Hepatocyte (in vitro differentiated cells): ENCODE data around the gene OR4D11. TPM values are rescaled to one million over a fixed set of nuclear protein-coding genes. Genes with fewer than 3 reads are reported as not detected.
"Not testable (repeated sequence)": the region's sequence is repeated elsewhere in the genome, so short reads cannot be mapped to it uniquely, and the experiment has no call there.

Experiments
- DNase-seq: peaks from one replicate; pipeline ENCODE4 v3.0.0-alpha.2; 2016; ENCODE audit warnings: low spot score
- H2AFZ ChIP-seq: fragments of 200-600 bp; sonication (generic); 2 replicates; pipeline ENCODE4 v1.6.0; 2016; ENCODE audit warnings: antibody characterized with exemption, mild to moderate bottlenecking
- H3K27ac ChIP-seq: fragments of 200-600 bp; sonication (generic); 2 replicates; pipeline ENCODE4 v1.5.1; 2016; ENCODE audit warnings: mild to moderate bottlenecking
- H3K27me3 ChIP-seq: fragments of 200-600 bp; sonication (generic); 2 replicates; pipeline ENCODE4 v1.6.1; 2016
- H3K36me3 ChIP-seq: fragments of 200-600 bp; sonication (generic); replicated peaks from 2 replicates; pipeline ENCODE4 v1.5.1; 2016; ENCODE audit warnings: low read depth; ENCODE audit not compliant: insufficient read depth
- H3K4me1 ChIP-seq: fragments of 200-600 bp; sonication (generic); 2 replicates; pipeline ENCODE4 v1.5.1; 2016; ENCODE audit warnings: mild to moderate bottlenecking, moderate library complexity; ENCODE audit not compliant: insufficient read depth
- H3K4me2 ChIP-seq: fragments of 200-600 bp; sonication (generic); 2 replicates; pipeline ENCODE4 v1.6.0; 2016
- H3K4me3 ChIP-seq: fragments of 200-600 bp; sonication (generic); 2 replicates; pipeline ENCODE4 v1.5.1; 2016; ENCODE audit warnings: mild to moderate bottlenecking
- H3K79me2 ChIP-seq: fragments of 200-600 bp; sonication (generic); 2 replicates; pipeline ENCODE4 v1.6.0; 2017; ENCODE audit warnings: mild to moderate bottlenecking
- H3K9me2 ChIP-seq: fragments of 200-600 bp; sonication (generic); replicated peaks from 2 replicates; pipeline ENCODE4 v1.6.0; 2017; ENCODE audit warnings: mild to moderate bottlenecking; ENCODE audit not compliant: insufficient read depth
- H3K9me3 ChIP-seq: fragments of 200-600 bp; sonication (generic); 2 replicates; pipeline ENCODE4 v1.5.1; 2016; ENCODE audit warnings: low read depth, mild to moderate bottlenecking
- H4K20me1 ChIP-seq: fragments of 200-600 bp; sonication (generic); 2 replicates; pipeline ENCODE4 v1.6.0; 2016; ENCODE audit warnings: mild to moderate bottlenecking; ENCODE audit not compliant: insufficient read depth, poor library complexity, severe bottlenecking
- CTCF ChIP-seq: fragments of 200-600 bp; sonication (generic); IDR thresholded peaks from 2 replicates; pipeline ENCODE4 v1.5.1; 2016; ENCODE audit warnings: antibody characterized with exemption, mild to moderate bottlenecking; ENCODE audit not compliant: poor library complexity
- EZH2 ChIP-seq: fragments of 200-600 bp; sonication (generic); IDR thresholded peaks from 2 replicates; pipeline ENCODE4 v1.6.1; 2016; ENCODE audit warnings: antibody characterized with exemption, mild to moderate bottlenecking, borderline replicate concordance
- EZH2phosphoT487 ChIP-seq: fragments of 200-600 bp; sonication (generic); IDR thresholded peaks from one replicate; pipeline ENCODE4 v1.6.1; 2018; ENCODE audit warnings: antibody characterized with exemption, mild to moderate bottlenecking, low read depth, moderate library complexity; ENCODE audit not compliant: unreplicated experiment, severe bottlenecking
- WGBS: methylation state at CpG from one replicate; pipeline ENCODE4 v1.1.6; 2016; ENCODE audit warnings: low lambda C conversion rate; ENCODE audit errors: missing lambda C conversion rate; 5-methylcytosine and 5-hydroxymethylcytosine counted together
- polyA plus RNA-seq: library from polyadenylated mRNA; unstranded; fragments of >200 nt; fragmentation: Nextera tagmentation; extraction: Ambion mirVana; gene quantifications from 2 replicates; pipeline ENCODE4 v1.2.1, GENCODE V29; 2016
- total RNA-seq: library from RNA; depleted of rRNA; stranded (reverse); fragments of >200 nt; gene quantifications from 2 replicates; pipeline ENCODE4 v1.2.3, GENCODE V29; 2014

Gene OR4D11
- total and polyA plus RNA-seq, 2 experiments from 2014 or later = not detected

DNA sequence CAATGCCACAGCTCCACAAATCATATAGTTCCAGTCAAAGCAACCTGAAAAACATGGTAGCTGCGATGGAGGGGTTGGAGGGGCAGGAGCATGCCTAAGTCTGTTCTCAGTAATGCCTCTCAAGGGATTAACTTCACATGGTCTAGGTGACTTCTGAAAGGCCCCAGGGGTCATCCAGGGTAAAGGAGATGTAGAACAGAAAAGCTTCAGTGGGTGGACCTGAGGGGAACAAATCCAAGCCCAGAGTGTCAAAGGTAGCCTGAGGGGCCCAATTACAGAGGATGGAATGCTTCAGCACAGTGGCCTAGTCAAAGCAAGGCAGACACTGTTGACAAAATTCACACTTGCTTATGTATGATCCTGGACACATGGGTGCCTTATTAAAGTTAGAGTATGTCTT lies 31.3 kb downstream of the OR4D11 start:
- no peak overlapping the region for H2AFZ ChIP-seq
- no peaks in the 10 kb centered on the region for H3K9me2 ChIP-seq
- no peak overlapping the region for H3K27ac ChIP-seq
- H3K36me3 ChIP-seq = no peaks in the 10 kb centered on the region
- no peak for DNase-seq
- H3K27me3 ChIP-seq = no peaks in the 10 kb centered on the region
- no peaks in the 10 kb centered on the region for H4K20me1 ChIP-seq
- H3K4me3 ChIP-seq = no peak overlapping the region
- H3K4me1 ChIP-seq = no peaks in the 10 kb centered on the region
- H3K9me3 ChIP-seq = no peaks in the 10 kb centered on the region
- H3K79me2 ChIP-seq = no peaks in the 10 kb centered on the region
- no peak for TF ChIP-seq EZH2
- WGBS = 67% methylated on average over 1 of the region's 1 CpG
- H3K4me2 ChIP-seq = no peak overlapping the region

DNA sequence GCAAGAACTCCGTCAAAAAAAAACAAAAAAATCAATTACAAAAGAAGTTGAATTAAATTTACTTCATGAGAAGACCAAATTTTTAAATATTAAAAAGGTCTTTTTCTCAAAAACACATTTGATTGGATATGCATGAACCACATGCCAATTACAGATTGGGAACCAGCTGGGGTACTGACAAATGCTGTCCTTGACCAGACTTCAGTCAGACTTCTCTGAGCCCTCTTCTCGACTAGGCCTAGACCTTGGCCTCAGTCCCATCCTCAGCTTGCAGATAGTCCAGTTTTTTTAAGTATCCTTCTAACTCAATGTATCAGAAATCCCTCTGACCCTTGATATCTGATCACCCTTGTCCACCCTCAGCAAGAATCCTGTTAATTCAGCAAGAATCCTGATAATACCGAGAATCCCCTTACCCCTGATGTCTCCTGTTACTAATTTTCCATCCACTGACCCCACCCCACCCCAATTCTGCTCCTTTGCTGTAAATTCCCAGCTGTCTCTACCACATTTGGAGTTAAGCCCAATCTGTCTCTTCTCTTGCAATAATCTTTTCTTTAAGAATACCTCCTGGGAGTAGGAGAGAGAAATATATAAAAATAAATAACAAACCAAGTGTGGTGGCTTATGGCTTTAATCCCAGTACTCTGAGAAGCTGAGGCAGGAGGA lies 38.9 kb downstream of the OR4D11 start:
- no peak overlapping the region for H2AFZ ChIP-seq
- H3K4me2 ChIP-seq = no peak overlapping the region
- no peaks in the 10 kb centered on the region for H3K4me1 ChIP-seq
- no peaks in the 10 kb centered on the region for H4K20me1 ChIP-seq
- H3K27me3 ChIP-seq = no peaks in the 10 kb centered on the region
- whole genome bisulfite sequencing = 81% methylated on average over 3 of the region's 3 CpGs
- H3K36me3 ChIP-seq = no peaks in the 10 kb centered on the region
- H3K4me3 ChIP-seq = no peak overlapping the region
- no peaks in the 10 kb centered on the region for H3K79me2 ChIP-seq
- DNase-seq = no peak
- no peak overlapping the region for H3K27ac ChIP-seq
- TF ChIP-seq EZH2phosphoT487 (no peak), CTCF (no peak), EZH2 (no peak)
- no peaks in the 10 kb centered on the region for H3K9me2 ChIP-seq
- H3K9me3 ChIP-seq = no peaks in the 10 kb centered on the region

- H3K4me2 ChIP-seq, H3K27me3 ChIP-seq, H3K79me2 ChIP-seq, H3K27ac ChIP-seq, DNase-seq, H4K20me1 ChIP-seq, H3K36me3 ChIP-seq, H3K4me3 ChIP-seq, H3K9me2 ChIP-seq, H3K4me1 ChIP-seq, H3K9me3 ChIP-seq, H2AFZ ChIP-seq: not testable (repeated sequence)
- 82% methylated on average over 3 of the region's 3 CpGs for WGBS
These were observed 40.3 kb downstream of the OR4D11 start for GRCh38 chr11:59543713-59544112.

- no peak for DNase-seq
- TF ChIP-seq CTCF (no peak), EZH2 (no peak), EZH2phosphoT487 (no peak)
- H3K4me3 ChIP-seq = no peak overlapping the region
- 81% methylated on average over 3 of the region's 3 CpGs for WGBS
- H3K4me1 ChIP-seq = no peaks in the 10 kb centered on the region
- H3K79me2 ChIP-seq = no peaks in the 10 kb centered on the region
- H2AFZ ChIP-seq = no peak overlapping the region
- no peak overlapping the region for H3K27ac ChIP-seq
- no peaks in the 10 kb centered on the region for H3K9me2 ChIP-seq
- no peaks in the 10 kb centered on the region for H3K36me3 ChIP-seq
- H3K4me2 ChIP-seq = no peak overlapping the region
- H3K9me3 ChIP-seq = no peaks in the 10 kb centered on the region
- no peaks in the 10 kb centered on the region for H4K20me1 ChIP-seq
- H3K27me3 ChIP-seq = no peaks in the 10 kb centered on the region
These were observed 41.4 kb downstream of the OR4D11 start for GRCh38 chr11:59544869-59545178.
